GM12878 (cell line): ENCODE results near the gene GADL1. TPM values are rescaled to one million over a fixed set of nuclear protein-coding genes. Genes with fewer than 3 reads are reported as not detected.
A peak's percentile ranks its signal among the peaks of the same experiment; 100 is the strongest.

Experiments
- BACH1 ChIP-seq: fragments of 450-650 bp; IDR thresholded peaks from 2 replicates; pipeline ENCODE4 v1.6.1; 2017; ENCODE audit warnings: mild to moderate bottlenecking, borderline replicate concordance
- BHLHE40 ChIP-seq, 2 experiments: fragments of 450-650 bp in 1 of 2; IDR thresholded peaks; 2 replicates each; pipeline ENCODE4 v1.6.1; 2011 to 2017; ENCODE audit warnings: low read depth in 2 of 2, borderline replicate concordance in 1 of 2, improper control_type of control experiment in 1 of 2, low read length in 1 of 2, mild to moderate bottlenecking in 1 of 2
- CHD4 ChIP-seq: fragments of 200-600 bp; sonication (generic); IDR thresholded peaks from 2 replicates; pipeline ENCODE4 v1.6.1; 2016; ENCODE audit warnings: mild to moderate bottlenecking
- CREB1 ChIP-seq: IDR thresholded peaks from 2 replicates; pipeline ENCODE4 v1.6.1; 2012; ENCODE audit warnings: low read depth, mild to moderate bottlenecking, inconsistent platforms
- HDGF ChIP-seq: fragments of 450-650 bp; IDR thresholded peaks from 2 replicates; pipeline ENCODE4 v1.6.1; 2016; ENCODE audit warnings: antibody characterized with exemption
- JUNB ChIP-seq: IDR thresholded peaks from 2 replicates; pipeline ENCODE4 v1.6.1; 2016; ENCODE audit warnings: antibody characterized with exemption, mild to moderate bottlenecking
- JUND ChIP-seq: IDR thresholded peaks from 2 replicates; pipeline ENCODE4 v1.6.1; 2012; ENCODE audit warnings: low read depth, mild to moderate bottlenecking, low read length, improper control_type of control experiment, moderate library complexity
- KAT2A ChIP-seq: conservative IDR thresholded peaks from 2 replicates; pipeline ENCODE4 v1.6.1; 2011; ENCODE audit warnings: low read depth, low read length; ENCODE audit not compliant: control insufficient read depth
- KDM1A ChIP-seq: fragments of 200-600 bp; sonication (generic); IDR thresholded peaks from 2 replicates; pipeline ENCODE4 v1.6.1; 2016; ENCODE audit warnings: borderline replicate concordance
- LARP7 ChIP-seq: fragments of 450-650 bp; IDR thresholded peaks from 2 replicates; pipeline ENCODE4 v1.6.1; 2017; ENCODE audit warnings: mild to moderate bottlenecking
- MTA2 ChIP-seq: fragments of 450-650 bp; IDR thresholded peaks from 2 replicates; pipeline ENCODE4 v1.6.1; 2016; ENCODE audit warnings: low read depth, mild to moderate bottlenecking, moderate library complexity
- NFIC ChIP-seq: IDR thresholded peaks from 2 replicates; pipeline ENCODE4 v1.6.1; 2012; ENCODE audit warnings: low read depth, mild to moderate bottlenecking, inconsistent platforms, low read length, moderate library complexity
- NFXL1 ChIP-seq: fragments of 450-650 bp; IDR thresholded peaks from 2 replicates; pipeline ENCODE4 v1.6.1; 2017; ENCODE audit warnings: antibody characterized with exemption, mild to moderate bottlenecking, borderline replicate concordance
- NFYB ChIP-seq: IDR thresholded peaks from 2 replicates; pipeline ENCODE4 v1.6.1; 2011; ENCODE audit warnings: low read depth, mild to moderate bottlenecking, low read length, improper control_type of control experiment, moderate library complexity; ENCODE audit not compliant: insufficient read depth
- PBX3 ChIP-seq: IDR thresholded peaks from 2 replicates; pipeline ENCODE4 v1.6.1; 2011; ENCODE audit warnings: mild to moderate bottlenecking, low read depth, low read length, moderate library complexity; ENCODE audit not compliant: insufficient replicate concordance
- PKNOX1 ChIP-seq: fragments of 450-650 bp; IDR thresholded peaks from 2 replicates; pipeline ENCODE4 v1.6.1; 2016; ENCODE audit warnings: mild to moderate bottlenecking
- POLR2AphosphoS5 ChIP-seq: IDR thresholded peaks from 2 replicates; pipeline ENCODE4 v1.6.1; 2011; ENCODE audit warnings: mild to moderate bottlenecking, low read length, inconsistent platforms
- POU2F2 ChIP-seq: IDR thresholded peaks from 3 replicates; pipeline ENCODE4 v1.6.1; 2011; ENCODE audit warnings: low read depth, mild to moderate bottlenecking, low read length, borderline replicate concordance
- SMAD1 ChIP-seq: fragments of 450-650 bp; IDR thresholded peaks from 2 replicates; pipeline ENCODE4 v1.6.1; 2018; ENCODE audit warnings: mild to moderate bottlenecking, low read depth; ENCODE audit not compliant: partially characterized antibody
- STAT1 ChIP-seq: fragments of 450-650 bp; conservative IDR thresholded peaks from 2 replicates; pipeline ENCODE4 v1.6.1; 2014; ENCODE audit warnings: antibody characterized with exemption, mild to moderate bottlenecking
- WRNIP1 ChIP-seq: IDR thresholded peaks from 2 replicates; pipeline ENCODE4 v1.6.1; 2011; ENCODE audit warnings: low read depth, low read length, improper control_type of control experiment, borderline replicate concordance
- ZNF207 ChIP-seq: fragments of 450-650 bp; IDR thresholded peaks from 2 replicates; pipeline ENCODE4 v1.6.1; 2014; ENCODE audit warnings: antibody characterized with exemption, mild to moderate bottlenecking, borderline replicate concordance
- polyA plus RNA-seq, 11 experiments: library from polyadenylated mRNA; depleted of rRNA in 4 of 11; unstranded in 6 of 11; stranded (reverse) in 5 of 11; fragments of >200 nt; fragmentation: Nextera tagmentation in 4 of 11; fragmentation: Illumina TruSeq in 1 of 11; extraction: Ambion mirVana in 4 of 11; extraction: Trizol in 1 of 11; gene quantifications; 1 replicate in 1 of 11; 2 replicates in 10 of 11; pipeline versions ENCODE4 v1.2.1 to v1.2.3, GENCODE V29; 2011 to 2016; ENCODE audit warnings: inconsistent platforms in 2 of 11, missing spikeins in 2 of 11, low read depth in 1 of 11
- total RNA-seq, 4 experiments: library from RNA; depleted of rRNA in 3 of 4; stranded (reverse); fragments of >200 nt in 3 of 4; fragmentation: Illumina TruSeq in 1 of 4; extraction: Trizol in 1 of 4; gene quantifications; 2 replicates each; pipeline versions ENCODE4 v1.2.1 to v1.2.3, GENCODE V29; 2013 to 2021
- TF ChIP-seq, protein P1 (sequence below): fragments of 450-650 bp; formaldehyde crosslinking; IDR thresholded peaks from 2 replicates; pipeline ENCODE4 v1.4.0; 2022; ENCODE audit warnings: mild to moderate bottlenecking, moderate library complexity
- TF ChIP-seq, protein P2 (sequence below): fragments of 150-350 bp; IDR thresholded peaks from 2 replicates; pipeline ENCODE4 v1.6.1; 2016; ENCODE audit warnings: low read depth, low read length

GADL1 gene
- total and polyA plus RNA-seq, 10 of the 15 experiments (the other 5 are each of a cell fraction or from before 2014, with no cell fraction given) = 0.04 TPM; not detected in 9

DNA sequence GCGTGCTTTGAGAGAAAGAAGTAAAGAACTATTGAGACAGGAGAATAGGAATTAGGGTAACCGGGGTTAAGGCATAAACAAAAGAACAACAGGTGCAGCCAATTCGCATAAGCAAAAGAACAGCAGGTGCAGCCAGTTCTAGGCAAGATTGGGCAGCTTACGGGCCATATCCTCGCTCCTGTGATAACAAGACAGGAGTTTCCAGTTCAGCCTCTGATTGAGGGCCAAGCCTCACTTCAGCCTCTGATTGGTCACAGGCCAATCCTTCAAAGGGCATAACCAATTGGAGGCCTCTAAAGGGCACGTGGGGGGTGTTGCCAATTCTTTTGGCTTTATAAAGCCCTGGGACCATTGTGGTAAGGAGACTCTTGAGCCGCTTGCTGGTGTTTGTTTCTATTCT is 143.5 kb downstream of the GADL1 start (continued):
- TF ChIP-seq, protein P1, sequence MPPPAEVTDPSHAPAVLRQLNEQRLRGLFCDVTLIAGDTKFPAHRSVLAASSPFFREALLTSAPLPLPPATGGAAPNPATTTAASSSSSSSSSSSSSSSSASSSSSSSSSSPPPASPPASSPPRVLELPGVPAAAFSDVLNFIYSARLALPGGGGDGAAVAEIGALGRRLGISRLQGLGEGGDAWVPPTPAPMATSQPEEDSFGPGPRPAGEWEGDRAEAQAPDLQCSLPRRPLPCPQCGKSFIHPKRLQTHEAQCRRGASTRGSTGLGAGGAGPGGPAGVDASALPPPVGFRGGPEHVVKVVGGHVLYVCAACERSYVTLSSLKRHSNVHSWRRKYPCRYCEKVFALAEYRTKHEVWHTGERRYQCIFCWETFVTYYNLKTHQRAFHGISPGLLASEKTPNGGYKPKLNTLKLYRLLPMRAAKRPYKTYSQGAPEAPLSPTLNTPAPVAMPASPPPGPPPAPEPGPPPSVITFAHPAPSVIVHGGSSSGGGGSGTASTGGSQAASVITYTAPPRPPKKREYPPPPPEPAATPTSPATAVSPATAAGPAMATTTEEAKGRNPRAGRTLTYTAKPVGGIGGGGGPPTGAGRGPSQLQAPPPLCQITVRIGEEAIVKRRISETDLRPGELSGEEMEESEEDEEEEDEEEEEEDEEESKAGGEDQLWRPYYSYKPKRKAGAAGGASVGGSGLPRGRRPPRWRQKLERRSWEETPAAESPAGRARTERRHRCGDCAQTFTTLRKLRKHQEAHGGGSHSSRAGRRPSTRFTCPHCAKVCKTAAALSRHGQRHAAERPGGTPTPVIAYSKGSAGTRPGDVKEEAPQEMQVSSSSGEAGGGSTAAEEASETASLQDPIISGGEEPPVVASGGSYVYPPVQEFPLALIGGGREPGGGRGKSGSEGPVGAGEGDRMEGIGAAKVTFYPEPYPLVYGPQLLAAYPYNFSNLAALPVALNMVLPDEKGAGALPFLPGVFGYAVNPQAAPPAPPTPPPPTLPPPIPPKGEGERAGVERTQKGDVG (CRISPR knock-in tag) = no peak
- TF ChIP-seq STAT1 = no peak
- no peak for TF ChIP-seq CREB1
- TF ChIP-seq WRNIP1 = no peak
- TF ChIP-seq PKNOX1 = peak; percentile 78
- TF ChIP-seq CHD4 = no peak
- TF ChIP-seq BACH1 = no peak
- TF ChIP-seq, protein P2, sequence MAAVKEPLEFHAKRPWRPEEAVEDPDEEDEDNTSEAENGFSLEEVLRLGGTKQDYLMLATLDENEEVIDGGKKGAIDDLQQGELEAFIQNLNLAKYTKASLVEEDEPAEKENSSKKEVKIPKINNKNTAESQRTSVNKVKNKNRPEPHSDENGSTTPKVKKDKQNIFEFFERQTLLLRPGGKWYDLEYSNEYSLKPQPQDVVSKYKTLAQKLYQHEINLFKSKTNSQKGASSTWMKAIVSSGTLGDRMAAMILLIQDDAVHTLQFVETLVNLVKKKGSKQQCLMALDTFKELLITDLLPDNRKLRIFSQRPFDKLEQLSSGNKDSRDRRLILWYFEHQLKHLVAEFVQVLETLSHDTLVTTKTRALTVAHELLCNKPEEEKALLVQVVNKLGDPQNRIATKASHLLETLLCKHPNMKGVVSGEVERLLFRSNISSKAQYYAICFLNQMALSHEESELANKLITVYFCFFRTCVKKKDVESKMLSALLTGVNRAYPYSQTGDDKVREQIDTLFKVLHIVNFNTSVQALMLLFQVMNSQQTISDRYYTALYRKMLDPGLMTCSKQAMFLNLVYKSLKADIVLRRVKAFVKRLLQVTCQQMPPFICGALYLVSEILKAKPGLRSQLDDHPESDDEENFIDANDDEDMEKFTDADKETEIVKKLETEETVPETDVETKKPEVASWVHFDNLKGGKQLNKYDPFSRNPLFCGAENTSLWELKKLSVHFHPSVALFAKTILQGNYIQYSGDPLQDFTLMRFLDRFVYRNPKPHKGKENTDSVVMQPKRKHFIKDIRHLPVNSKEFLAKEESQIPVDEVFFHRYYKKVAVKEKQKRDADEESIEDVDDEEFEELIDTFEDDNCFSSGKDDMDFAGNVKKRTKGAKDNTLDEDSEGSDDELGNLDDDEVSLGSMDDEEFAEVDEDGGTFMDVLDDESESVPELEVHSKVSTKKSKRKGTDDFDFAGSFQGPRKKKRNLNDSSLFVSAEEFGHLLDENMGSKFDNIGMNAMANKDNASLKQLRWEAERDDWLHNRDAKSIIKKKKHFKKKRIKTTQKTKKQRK = no peak
- no peak for TF ChIP-seq KAT2A
- TF ChIP-seq KDM1A = no peak
- no peak for TF ChIP-seq HDGF
- no peak for TF ChIP-seq MTA2
- TF ChIP-seq PBX3 = peak; percentile 69
- TF ChIP-seq POU2F2 = no peak
- no peak for TF ChIP-seq LARP7
- TF ChIP-seq POLR2AphosphoS5 = no peak
- TF ChIP-seq JUND = no peak
- TF ChIP-seq SMAD1 = no peak
- TF ChIP-seq NFXL1 = no peak
- TF ChIP-seq NFYB = 0 out of 2 replicates have a peak, but pooled peaks have one; percentile 47
- no peak for TF ChIP-seq JUNB
- no peak for TF ChIP-seq NFIC
- TF ChIP-seq BHLHE40 (IDR thresholded peaks at IDR 0.05; ENCODE audit: borderline replicate concordance in 1 of 2, low read depth in 2 of 2, low read length in 1 of 2) = 0 out of 4 replicates have a peak, but pooled peaks of 1 of the 2 experiments have one; percentile 9
- TF ChIP-seq ZNF207 = no peak
